ENCODE results near the gene TEDC1. TPM values are rescaled to one million over a fixed set of nuclear protein-coding genes. Genes with fewer than 3 reads are reported as not detected.

The TEDC1 gene
- total RNA-seq, 4 donors from 2014 or later: 2.8 to 16.9 (median 5.4) TPM

DNA sequence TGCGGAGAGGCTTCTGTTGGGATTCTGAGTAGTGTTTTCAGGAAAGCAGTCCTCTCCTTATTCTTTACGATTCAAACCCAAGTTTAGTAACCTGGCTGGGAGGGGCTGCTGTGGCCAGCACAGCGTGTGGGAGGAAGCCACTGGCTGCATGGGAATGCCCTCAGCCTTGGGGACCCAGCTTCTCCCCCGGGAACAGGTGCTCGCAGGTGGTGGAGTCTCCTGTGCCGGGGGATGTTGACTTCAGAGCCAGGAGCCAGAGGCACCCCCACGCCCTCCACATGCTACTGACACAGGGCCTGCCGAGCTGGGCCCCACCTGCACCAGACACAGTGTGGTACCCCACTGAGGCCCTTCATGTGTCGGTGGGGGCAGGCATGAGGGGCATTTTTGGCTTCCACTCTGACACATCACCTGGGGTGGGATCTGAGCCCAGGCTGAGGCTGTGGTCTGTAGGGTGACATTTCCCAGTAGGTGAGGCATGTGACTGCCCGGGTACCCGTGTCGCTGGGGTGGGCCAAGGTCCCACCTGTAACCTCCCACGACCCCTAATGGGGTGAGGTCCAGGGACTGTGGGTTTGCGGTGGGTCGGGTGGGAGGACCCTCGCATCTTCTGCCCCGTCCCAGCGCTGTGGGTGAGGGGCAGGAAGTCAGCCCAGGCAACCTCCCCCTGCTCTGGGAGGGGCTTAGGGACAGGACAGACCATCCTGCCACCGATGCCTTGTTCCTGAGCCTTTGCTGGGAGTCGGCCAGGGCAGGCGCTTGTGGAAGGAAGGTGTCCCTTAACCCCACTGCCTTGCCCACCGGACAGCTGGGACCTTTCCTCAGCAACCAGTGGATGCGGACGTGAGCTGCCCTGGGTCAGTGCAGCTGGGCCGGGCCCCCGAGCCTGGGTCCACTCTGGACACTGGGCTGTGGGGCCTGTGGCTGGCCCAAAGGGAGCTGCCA is 44.9 kb upstream of the TEDC1 start:
- no peak overlapping the region for H3K4me3 ChIP-seq (ENCODE audit: low read depth, poor library complexity, severe bottlenecking)
- WGBS, 2 donors: 90% methylated on average over 19 to 24 of the region's 26 CpGs
- TF ChIP-seq, protein P1, sequence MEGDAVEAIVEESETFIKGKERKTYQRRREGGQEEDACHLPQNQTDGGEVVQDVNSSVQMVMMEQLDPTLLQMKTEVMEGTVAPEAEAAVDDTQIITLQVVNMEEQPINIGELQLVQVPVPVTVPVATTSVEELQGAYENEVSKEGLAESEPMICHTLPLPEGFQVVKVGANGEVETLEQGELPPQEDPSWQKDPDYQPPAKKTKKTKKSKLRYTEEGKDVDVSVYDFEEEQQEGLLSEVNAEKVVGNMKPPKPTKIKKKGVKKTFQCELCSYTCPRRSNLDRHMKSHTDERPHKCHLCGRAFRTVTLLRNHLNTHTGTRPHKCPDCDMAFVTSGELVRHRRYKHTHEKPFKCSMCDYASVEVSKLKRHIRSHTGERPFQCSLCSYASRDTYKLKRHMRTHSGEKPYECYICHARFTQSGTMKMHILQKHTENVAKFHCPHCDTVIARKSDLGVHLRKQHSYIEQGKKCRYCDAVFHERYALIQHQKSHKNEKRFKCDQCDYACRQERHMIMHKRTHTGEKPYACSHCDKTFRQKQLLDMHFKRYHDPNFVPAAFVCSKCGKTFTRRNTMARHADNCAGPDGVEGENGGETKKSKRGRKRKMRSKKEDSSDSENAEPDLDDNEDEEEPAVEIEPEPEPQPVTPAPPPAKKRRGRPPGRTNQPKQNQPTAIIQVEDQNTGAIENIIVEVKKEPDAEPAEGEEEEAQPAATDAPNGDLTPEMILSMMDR (IDR thresholded peaks at IDR 0.05): no peak
- TF ChIP-seq POLR2A (IDR thresholded peaks at IDR 0.05): no peak
- intact Hi-C loops (cut with DNase I; ENCODE audit: low total_unique reads): no loop called here
- DNase-seq (ENCODE audit: low spot score in 2 of 2): peak in 1 of 2 donors; percentile 83

DNA sequence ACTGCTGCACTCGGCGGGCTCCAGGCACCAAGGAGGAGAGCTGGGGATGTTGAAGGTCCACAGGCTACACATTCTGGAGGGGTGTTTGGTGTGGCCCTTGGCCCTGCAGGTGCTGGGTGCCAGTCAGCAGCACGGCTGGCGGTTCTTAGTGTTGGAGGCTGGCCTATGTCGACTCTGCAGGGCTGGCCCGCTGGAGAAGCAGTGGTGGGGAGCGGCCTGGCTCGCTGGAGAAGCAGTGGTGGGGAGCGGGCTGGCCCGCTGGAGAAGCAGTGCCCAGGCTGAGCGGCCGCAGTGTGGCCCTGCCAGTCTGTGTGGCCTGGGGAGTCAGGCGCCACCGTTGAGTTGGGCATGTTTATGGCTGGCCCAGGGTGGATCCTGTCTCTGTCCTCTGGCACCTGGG is 44.1 kb upstream of the TEDC1 start:
- intact Hi-C loops (cut with DNase I; ENCODE audit: low total_unique reads): no loop called here
- WGBS, 2 donors: 86 to 88% methylated on average over 13 to 14 of the region's 14 CpGs
- no peak for TF ChIP-seq POLR2A (IDR thresholded peaks at IDR 0.05)
- TF ChIP-seq, protein P1 (IDR thresholded peaks at IDR 0.05): no peak
- H3K4me3 ChIP-seq (ENCODE audit: low read depth, poor library complexity, severe bottlenecking): no peak overlapping the region
- peak in 1 of 2 donors; percentile 84 for DNase-seq (ENCODE audit: low spot score in 2 of 2)

DNA sequence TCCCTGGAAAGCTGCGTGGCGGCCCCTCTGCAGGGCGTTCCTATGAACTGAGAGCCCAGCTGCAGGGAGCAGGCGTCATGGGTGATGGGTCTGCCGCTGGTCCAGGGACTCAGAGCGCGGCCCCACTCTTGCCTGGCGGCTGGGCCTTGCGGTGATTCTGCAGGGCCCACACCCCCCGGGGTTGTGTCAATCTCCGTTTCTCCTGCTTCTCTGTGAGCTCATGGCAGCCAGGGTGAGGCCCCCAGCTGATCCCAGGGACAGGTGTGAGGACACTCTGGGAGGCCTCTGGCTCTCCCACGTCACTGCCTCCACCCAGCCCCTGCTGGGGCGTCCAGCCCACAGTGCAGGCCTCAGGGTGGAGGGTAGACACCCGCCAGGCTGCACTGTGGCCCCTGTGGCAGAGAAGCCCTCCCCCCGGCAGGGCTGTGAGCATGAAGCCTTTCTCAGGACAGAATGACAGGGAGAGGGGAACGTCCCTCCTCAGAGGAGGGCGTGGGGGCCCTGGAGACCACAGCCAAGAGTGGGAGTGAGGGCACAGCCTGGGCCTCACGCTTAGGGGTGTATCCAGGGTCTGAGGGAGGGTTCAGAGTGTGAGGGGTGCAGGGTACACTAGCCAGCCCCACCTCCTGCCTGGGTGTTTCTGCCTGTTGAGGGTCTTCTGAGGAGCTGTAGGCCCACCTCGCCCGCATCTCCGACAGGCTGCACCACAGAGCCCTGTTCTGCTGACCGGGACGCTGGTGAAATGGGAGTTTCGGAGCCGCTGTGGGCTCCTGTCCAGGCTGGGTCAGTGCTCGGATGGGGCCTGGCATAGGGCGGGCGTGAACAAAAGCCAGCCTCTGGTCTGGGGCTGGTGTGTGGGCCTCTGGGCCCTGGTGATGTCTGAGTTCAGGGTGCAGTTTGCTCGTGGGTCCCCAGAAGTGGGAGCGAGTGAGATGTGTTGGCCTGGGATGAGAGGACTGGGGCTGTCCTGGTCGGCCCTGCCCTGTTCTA is 43.1 kb upstream of the TEDC1 start:
- TF ChIP-seq, protein P1 (IDR thresholded peaks at IDR 0.05): no peak
- TF ChIP-seq POLR2A (IDR thresholded peaks at IDR 0.05): no peak
- H3K4me3 ChIP-seq (ENCODE audit: low read depth, poor library complexity, severe bottlenecking): no peak overlapping the region
- WGBS, 2 donors: 86% methylated on average over 24 to 28 of the region's 31 CpGs
- intact Hi-C loops (cut with DNase I; ENCODE audit: low total_unique reads): no loop called here
- DNase-seq (ENCODE audit: low spot score in 2 of 2): no peak

- no peak overlapping the region for H3K4me3 ChIP-seq (ENCODE audit: low read depth, poor library complexity, severe bottlenecking)
- DNase-seq (ENCODE audit: low spot score in 2 of 2): peak in 1 of 2 donors; percentile 94
- intact Hi-C loops (cut with DNase I; ENCODE audit: low total_unique reads): no loop called here
- 46% methylated on average over 9 of the region's 16 CpGs; no CpG with 5 or more reads in 1 of the 2 donors for WGBS, 2 donors
- no peak for TF ChIP-seq POLR2A (IDR thresholded peaks at IDR 0.05)
- TF ChIP-seq, protein P1 (IDR thresholded peaks at IDR 0.05): peak in 1 of 3 donors; percentile 79
These were observed 42.3 kb upstream of the TEDC1 start for GRCh38 chr14:105448706-105449111.

DNA sequence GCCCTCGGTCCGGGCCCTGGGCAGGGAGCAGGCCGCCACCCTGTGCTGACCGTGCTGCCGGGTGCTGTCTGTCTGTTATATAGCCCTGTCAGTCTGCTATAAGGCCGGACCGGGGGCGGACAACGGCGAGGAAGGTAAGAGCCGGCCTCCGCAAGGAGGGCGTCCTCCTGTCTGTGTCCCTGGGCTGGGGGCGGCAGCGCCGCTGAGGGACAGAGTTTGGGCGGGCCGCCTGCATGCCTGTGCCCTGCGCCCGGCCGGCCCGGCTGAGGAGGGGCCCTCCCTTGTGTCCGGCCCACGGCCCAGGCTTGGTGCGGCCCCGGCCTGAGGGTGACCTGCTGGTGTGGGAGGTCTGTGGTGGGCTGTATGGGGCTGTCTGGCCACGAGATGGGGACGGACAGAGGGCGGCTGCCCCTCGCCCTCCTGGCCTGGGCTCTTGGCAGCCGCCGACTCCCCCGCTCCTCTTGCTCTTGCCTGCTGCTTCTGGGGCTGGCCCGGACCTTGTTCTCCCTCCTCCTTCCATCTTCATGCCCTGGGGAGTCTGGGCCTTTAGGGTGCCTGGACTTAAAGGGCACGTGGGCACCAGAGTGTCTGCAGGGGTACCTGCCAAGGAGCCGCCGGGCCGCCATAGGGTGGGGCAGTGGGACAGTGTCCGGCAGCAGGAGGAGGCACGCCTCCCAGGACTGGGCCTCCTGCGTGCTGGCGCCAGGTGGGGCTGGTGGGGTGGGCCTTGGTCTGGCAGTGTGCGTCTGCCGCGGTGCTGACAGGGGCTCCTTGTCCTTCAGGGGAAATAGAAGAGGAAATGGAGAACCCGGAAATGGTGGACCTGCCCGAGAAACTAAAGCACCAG is 41.5 kb upstream of the TEDC1 start:
- no peak for DNase-seq (ENCODE audit: low spot score in 2 of 2)
- 91% methylated on average over 17 to 47 of the region's 47 CpGs for WGBS, 2 donors
- TF ChIP-seq, protein P1 (IDR thresholded peaks at IDR 0.05): no peak
- no peak for TF ChIP-seq POLR2A (IDR thresholded peaks at IDR 0.05)
- intact Hi-C loops (cut with DNase I; ENCODE audit: low total_unique reads): no loop called here
- H3K4me3 ChIP-seq (ENCODE audit: low read depth, poor library complexity, severe bottlenecking): no peak overlapping the region

Data from lower leg skin (tissue), 4 donors.